SK-N-SH treated with all-trans-retinoic acid at 6 μM for 48 hours (cell line): Measurements from ENCODE around the gene BNC2.

Experiments
- BACH2 ChIP-seq: fragments of 250-450 bp; sonication (Bioruptor Pico); IDR thresholded peaks from 2 replicates; pipeline ENCODE4 v1.9.0; 2021; ENCODE audit warnings: mild to moderate bottlenecking, borderline replicate concordance
- CSDC2 ChIP-seq: fragments of 250-450 bp; sonication (Bioruptor Pico); IDR thresholded peaks from 2 replicates; pipeline ENCODE4 v1.5.0; 2020; ENCODE audit warnings: mild to moderate bottlenecking, moderate library complexity
- ESRRG ChIP-seq: fragments of 250-450 bp; sonication (Bioruptor Pico); IDR thresholded peaks from 2 replicates; pipeline ENCODE4 v1.6.1; 2021; ENCODE audit warnings: mild to moderate bottlenecking
- ISL1 ChIP-seq: fragments of 250-450 bp; sonication (Bioruptor Pico); IDR thresholded peaks from 2 replicates; pipeline ENCODE4 v2.1.2; 2022; ENCODE audit warnings: mild to moderate bottlenecking, moderate library complexity
- OSR1 ChIP-seq: fragments of 250-450 bp; sonication (Bioruptor Pico); IDR thresholded peaks from 2 replicates; pipeline ENCODE4 v1.8.0; 2022; ENCODE audit warnings: moderate library complexity, mild to moderate bottlenecking, inconsistent platforms
- RARB ChIP-seq: fragments of 250-450 bp; sonication (Bioruptor Pico); IDR thresholded peaks from 2 replicates; pipeline ENCODE4 v1.8.0; 2021; ENCODE audit warnings: mild to moderate bottlenecking, moderate library complexity
- ZFP3 ChIP-seq: fragments of 250-450 bp; sonication (Bioruptor Pico); IDR thresholded peaks from 2 replicates; pipeline ENCODE4 v1.5.0; 2020; ENCODE audit warnings: mild to moderate bottlenecking, moderate library complexity
- ZNF70 ChIP-seq: fragments of 450-650 bp; formaldehyde crosslinking; IDR thresholded peaks from 2 replicates; pipeline ENCODE4 v1.5.0; 2020; ENCODE audit warnings: mild to moderate bottlenecking, moderate library complexity
- TF ChIP-seq, protein P1 (sequence below): fragments of 250-450 bp; sonication (Bioruptor Pico); IDR thresholded peaks from 2 replicates; pipeline ENCODE4 v1.8.0; 2020; ENCODE audit warnings: mild to moderate bottlenecking, moderate library complexity, borderline replicate concordance
- TF ChIP-seq, protein P2 (sequence below): fragments of 250-450 bp; sonication (Bioruptor Pico); IDR thresholded peaks from 2 replicates; pipeline ENCODE4 v1.8.0; 2021; ENCODE audit warnings: low read depth, mild to moderate bottlenecking, moderate library complexity, borderline replicate concordance
- TF ChIP-seq, protein P3 (sequence below): fragments of 250-450 bp; sonication (Bioruptor Pico); IDR thresholded peaks from 2 replicates; pipeline ENCODE4 v1.5.1; 2020; ENCODE audit warnings: low read depth, mild to moderate bottlenecking, moderate library complexity

DNA sequence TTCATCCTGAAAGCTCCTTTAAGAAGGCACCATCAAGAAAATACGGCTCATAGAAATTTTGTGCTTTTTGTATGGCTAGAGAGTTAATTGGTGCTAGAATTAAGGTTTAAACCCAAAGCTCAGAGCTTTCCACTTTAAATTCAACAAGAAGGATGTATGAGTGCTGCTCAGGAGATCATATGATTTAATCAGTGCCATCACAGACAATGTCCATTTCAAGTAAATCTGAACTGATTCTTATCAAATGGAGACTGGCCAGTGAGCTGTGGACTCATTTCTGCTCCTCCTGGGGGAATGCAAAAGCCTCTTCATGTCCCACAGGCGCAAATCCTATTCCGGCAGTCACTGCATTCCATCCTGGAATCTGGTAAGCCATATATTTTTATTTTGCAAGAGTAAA lies 327.2 kb downstream of the BNC2 start:
- TF ChIP-seq, protein P1, sequence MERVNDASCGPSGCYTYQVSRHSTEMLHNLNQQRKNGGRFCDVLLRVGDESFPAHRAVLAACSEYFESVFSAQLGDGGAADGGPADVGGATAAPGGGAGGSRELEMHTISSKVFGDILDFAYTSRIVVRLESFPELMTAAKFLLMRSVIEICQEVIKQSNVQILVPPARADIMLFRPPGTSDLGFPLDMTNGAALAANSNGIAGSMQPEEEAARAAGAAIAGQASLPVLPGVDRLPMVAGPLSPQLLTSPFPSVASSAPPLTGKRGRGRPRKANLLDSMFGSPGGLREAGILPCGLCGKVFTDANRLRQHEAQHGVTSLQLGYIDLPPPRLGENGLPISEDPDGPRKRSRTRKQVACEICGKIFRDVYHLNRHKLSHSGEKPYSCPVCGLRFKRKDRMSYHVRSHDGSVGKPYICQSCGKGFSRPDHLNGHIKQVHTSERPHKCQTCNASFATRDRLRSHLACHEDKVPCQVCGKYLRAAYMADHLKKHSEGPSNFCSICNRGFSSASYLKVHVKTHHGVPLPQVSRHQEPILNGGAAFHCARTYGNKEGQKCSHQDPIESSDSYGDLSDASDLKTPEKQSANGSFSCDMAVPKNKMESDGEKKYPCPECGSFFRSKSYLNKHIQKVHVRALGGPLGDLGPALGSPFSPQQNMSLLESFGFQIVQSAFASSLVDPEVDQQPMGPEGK (CRISPR knock-in tag): no peak
- TF ChIP-seq ISL1: peak; percentile 60
- TF ChIP-seq BACH2 (CRISPR knock-in tag): no peak
- TF ChIP-seq RARB (CRISPR knock-in tag): no peak
- TF ChIP-seq, protein P2, sequence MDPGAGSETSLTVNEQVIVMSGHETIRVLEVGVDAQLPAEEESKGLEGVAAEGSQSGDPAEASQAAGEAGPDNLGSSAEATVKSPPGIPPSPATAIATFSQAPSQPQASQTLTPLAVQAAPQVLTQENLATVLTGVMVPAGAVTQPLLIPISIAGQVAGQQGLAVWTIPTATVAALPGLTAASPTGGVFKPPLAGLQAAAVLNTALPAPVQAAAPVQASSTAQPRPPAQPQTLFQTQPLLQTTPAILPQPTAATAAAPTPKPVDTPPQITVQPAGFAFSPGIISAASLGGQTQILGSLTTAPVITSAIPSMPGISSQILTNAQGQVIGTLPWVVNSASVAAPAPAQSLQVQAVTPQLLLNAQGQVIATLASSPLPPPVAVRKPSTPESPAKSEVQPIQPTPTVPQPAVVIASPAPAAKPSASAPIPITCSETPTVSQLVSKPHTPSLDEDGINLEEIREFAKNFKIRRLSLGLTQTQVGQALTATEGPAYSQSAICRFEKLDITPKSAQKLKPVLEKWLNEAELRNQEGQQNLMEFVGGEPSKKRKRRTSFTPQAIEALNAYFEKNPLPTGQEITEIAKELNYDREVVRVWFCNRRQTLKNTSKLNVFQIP (CRISPR knock-in tag): no peak
- TF ChIP-seq CSDC2 (CRISPR knock-in tag): no peak
- TF ChIP-seq ZFP3: no peak
- no peak for TF ChIP-seq ZNF70
- TF ChIP-seq ESRRG (CRISPR knock-in tag): no peak
- no peak for TF ChIP-seq OSR1 (CRISPR knock-in tag)
- TF ChIP-seq, protein P3, sequence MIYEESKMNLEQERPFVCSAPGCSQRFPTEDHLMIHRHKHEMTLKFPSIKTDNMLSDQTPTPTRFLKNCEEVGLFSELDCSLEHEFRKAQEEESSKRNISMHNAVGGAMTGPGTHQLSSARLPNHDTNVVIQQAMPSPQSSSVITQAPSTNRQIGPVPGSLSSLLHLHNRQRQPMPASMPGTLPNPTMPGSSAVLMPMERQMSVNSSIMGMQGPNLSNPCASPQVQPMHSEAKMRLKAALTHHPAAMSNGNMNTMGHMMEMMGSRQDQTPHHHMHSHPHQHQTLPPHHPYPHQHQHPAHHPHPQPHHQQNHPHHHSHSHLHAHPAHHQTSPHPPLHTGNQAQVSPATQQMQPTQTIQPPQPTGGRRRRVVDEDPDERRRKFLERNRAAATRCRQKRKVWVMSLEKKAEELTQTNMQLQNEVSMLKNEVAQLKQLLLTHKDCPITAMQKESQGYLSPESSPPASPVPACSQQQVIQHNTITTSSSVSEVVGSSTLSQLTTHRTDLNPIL: no peak
